Stimulated activated naive CD8-positive, alpha-beta T cell treated with anti-CD3 and anti-CD28 coated beads, Interleukin-15, Interleukin-2, amounts not matched to agents 100 U/mL and 50 U/mL, for 24 hours (primary cell): Measurements from ENCODE around the gene POM121L2.
"Not testable (repeated sequence)": the region's sequence is repeated elsewhere in the genome, so short reads cannot be mapped to it uniquely, and the experiment has no call there.

Source experiments
- ATAC-seq: fragments of 150-1000 bp; cut with Tn5 transposase; one replicate; pipeline ENCODE4 v1.10.0; 2021
- DNase-seq: peaks from one replicate; pipeline ENCODE4 v3.0.0; 2021

The POM121L2 gene

DNA sequence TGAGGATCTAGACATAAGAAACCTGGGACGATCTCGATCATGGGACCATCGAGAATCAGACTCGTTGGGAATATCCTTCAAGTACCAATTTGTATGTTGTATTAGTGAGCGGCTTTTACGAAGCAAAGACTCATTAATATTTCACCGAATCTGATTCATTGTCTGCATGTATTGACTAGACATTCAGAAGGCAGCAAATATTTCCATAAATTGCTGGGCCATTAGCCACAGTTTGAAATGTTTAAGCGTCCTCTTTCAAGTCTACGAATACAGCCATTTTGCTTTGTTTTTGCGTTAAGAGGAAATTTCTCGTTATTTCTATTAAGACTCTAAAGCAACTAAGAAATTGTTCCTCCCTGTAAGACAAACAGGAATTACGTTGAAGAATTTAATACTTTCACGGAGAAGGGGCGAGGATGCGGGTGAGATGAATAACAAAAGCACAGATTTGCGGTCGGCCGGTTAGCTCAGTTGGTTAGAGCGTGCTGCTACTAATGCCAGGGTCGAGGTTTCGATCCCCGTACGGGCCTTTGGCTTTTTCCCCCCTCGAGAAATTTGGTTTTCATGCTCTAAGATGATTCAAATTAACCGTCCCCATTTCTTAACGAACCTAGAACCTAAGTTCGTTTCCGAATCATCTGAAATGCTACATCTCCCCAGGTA is 18.5 kb downstream of the POM121L2 start:
- no peak for ATAC-seq
- no peak for DNase-seq

DNA sequence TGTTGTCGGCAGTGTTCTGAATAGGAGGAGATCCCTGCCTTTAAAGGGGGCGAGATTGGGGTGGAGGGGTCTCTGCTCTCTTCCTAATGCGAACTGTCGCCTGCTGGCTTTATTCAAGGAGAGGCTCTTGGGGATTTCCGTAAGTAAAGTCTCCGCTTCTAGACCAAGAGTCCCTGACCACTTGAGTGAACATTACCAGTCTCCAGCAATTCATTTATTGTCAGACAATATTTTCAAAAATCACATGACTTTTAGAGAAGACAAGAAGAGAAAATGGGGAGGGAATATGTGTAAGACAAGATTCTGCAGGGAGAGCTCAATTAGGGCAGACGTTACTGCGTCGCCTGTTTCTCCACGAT is 21.2 kb downstream of the POM121L2 start:
- no peak for DNase-seq
- ATAC-seq, result no peak

DNA sequence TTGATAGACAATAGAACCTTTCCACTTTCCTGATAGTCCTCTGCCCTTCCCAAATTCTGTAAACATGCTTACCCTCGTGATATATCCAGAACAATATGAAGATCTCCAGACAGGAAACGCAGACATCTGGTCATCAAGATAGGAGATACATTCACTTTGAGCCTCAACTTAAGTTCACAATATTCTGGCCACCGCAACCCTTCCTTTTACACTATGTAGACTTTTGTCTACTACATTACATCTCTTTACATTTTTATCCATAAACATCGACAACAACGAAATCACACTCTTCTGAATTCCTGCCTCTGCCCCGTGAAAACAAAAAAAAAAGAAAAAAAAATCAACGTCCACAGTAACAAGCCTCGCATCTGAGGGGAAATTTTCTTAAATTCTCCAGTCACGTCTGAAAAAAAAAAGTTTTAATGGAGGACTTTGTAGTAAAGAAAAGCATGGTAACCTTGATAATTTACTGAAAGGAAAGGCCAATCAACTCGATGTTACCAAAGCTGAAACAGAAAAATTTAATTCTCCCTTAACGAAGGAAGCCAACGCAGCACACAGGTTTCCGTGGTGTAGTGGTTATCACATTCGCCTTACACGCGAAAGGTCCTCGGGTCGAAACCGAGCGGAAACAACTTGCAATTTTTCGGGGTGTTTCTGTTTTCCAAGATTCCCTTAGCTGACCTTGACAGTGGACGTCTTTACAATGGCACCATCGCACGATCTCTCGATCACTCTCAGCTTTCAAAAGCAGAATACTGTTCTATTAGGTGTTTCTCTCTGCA is 21.8 kb downstream of the POM121L2 start:
- ATAC-seq (no peak), DNase-seq (no peak)

DNA sequence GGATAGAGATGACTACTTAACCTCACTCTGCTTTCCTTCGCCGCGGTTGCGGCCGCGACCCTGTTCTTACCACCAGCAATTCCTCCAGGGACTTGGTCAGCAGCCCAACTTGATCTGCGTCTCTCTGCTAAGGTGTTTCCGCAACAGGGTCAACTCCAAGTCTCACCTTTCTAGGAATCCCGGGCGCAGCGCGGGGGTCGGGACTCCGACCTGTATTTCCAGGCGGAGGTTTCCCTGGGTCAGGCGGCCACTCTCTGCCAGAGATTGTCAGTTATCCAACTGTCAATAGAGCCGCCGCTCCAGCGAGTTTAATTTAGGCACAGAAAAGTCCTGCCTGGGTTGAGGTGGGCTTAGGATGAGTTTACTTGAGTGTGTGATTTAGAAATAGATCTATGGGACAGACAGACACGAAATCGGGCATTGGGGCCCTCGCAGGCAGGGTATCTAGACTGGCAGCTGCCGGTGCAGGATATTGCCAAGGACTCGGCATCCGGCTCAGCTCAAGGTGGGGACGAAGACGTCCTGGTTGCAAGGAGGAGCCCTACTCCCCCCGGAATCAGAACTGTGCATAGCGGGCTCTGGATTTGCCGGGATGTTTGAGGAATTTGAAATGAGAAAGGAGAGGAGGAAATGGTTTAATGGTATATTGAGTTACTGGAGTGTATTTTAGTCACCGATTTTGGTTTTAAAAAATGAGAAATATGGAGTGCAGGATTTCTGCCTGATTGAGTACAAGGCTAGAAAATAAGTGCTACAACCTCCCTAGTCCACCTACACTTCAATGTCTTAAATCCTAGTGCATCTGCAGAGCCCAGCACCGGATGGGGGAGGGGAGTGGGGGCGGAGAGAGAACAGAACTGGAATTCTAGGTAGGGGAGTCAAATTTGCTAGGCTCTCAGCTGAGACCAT is 23.7 kb downstream of the POM121L2 start:
- ATAC-seq (no peak), DNase-seq (no peak)

DNA sequence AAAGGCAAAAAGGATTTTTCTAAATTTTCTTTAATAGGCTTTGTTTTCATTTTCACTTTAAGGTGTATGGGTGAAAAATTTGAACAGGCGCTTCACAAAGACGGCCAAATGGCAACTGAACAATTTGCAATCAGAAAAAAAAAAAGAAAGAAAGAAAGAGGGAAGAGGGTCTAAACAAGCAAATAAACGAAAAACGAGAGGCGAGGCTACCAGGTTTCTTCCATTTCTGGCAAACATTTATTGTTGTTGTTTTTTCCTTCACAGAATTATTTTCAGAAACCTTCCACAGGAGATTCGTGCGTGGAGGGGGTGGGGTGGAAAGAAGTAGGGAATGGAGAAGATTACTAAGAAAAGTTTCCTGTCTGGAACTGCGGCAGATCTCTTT is 24.3 kb downstream of the POM121L2 start:
- ATAC-seq (no peak), DNase-seq (no peak)

DNA sequence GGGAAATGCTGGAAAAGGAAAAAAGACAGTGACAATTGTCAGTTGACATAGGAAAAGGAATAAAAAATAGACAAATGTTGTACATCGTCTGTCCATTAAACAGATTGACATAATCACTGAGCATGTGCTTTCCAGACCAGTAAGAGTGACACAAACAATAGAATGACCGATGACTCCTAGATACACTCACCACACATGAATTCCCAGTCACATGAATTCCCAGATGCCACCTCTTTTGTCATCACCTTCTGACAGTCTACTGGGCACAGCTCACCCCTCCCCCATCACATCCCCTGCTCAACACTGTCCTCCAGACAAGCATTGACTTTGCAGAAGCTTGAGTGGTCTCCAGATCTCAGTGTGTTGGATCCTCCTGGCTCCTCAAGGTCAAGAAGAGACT is 25.9 kb downstream of the POM121L2 start:
- ATAC-seq (no peak), DNase-seq (no peak)

DNA sequence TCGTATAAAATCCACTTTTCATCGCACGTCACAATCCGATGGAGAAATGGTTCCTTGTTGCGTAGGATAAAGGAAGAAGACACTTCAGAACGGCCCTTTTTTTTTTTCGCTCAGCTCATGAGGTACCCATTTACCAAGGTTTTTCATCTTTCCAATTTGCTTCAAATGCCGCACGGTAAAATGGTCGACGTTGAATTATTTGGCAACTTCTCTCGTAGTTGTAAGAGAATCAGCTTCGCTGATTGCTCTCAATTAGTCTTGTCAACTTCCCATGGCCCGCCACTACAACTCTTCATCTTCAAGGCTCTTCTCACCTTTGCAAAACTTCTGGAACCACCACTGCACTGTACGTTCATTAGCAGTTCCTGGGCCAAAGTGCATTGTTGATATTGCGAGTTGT is 28.8 kb downstream of the POM121L2 start:
- no peak for ATAC-seq
- no peak for DNase-seq

DNA sequence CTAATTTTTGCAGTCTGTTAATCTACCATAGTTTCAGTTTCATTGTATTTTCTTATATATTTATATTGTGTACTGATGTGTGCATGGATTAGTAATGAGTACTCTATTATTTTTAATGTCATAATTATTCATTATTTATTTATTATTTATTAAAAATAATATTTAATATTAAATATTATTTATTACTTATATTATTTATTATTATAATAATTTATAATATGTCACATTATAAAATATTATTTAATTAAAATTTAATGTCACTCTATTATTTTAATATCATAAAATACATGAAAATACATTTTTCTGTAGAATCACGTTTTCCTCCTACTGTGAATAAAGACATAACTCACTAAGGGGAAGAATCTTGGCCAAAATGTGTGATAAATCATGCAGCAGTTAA is 30.5 kb downstream of the POM121L2 start:
- no peak for ATAC-seq
- no peak for DNase-seq

DNA sequence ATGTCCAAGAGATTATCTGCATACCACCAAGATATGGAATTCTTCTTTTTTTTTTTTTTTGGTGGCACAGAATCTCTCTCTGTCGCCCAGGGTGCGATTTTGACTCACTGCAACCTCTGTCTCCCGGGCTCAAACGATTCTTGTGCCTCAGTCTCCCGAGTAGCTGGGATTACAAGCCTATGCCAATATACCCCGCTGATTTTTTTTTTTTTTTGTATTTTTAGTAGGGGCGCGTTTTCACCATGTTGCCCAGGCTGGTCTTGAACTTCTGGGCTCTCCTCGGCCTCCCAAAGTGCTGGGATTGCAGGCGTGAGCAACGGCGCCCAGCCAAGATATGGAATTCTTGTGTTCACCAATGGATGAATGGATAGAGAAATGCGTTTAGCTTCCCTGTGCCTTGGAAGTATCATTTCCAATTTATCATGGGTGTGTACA is 31.0 kb downstream of the POM121L2 start:
- ATAC-seq (no peak), DNase-seq (no peak)

DNA sequence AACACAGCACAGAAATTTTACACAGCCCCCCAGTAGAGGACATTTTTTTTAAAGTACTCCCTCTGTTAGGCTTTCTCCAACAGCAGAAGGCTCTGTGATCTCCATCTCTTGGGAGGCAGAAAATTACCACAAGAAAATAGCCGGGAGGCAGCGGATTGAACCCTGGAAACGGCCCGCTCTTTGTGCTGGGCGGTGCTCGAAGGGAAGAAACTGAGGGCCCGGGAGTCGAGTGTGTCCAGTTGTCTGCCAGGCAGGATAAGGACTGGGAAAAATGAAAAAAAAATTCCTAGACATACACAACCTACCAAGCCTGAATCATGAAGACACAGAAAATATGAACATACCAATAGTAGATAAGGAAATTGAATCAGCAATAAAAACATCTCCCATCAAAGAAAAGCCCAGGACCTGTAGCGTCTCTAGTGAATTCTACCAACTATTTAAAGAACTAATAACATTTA is 31.5 kb downstream of the POM121L2 start:
- ATAC-seq (no peak), DNase-seq (no peak)

DNA sequence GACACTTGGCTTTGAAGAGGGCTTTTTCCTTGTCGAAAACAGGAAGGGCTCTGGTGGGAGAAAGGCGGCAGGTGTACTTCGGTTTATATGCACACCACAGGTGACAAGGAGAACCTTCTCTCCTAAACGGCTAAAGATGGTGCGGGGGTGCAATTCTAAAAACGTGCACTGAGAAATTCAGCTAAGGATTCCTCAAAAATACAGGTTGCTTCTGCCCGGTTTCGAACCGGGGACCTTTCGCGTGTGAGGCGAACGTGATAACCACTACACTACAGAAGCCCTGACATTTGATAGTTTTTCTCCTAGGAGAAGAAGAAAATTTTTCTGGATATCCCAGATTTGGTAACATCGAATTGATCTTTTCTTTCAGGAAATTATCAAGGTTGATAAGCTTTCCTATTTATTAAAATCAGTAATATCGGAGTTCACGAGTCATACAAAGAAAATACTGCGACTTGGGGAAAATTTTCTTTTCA is 32.0 kb downstream of the POM121L2 start:
- ATAC-seq (peak; percentile 78), DNase-seq (peak; percentile 44)

DNA sequence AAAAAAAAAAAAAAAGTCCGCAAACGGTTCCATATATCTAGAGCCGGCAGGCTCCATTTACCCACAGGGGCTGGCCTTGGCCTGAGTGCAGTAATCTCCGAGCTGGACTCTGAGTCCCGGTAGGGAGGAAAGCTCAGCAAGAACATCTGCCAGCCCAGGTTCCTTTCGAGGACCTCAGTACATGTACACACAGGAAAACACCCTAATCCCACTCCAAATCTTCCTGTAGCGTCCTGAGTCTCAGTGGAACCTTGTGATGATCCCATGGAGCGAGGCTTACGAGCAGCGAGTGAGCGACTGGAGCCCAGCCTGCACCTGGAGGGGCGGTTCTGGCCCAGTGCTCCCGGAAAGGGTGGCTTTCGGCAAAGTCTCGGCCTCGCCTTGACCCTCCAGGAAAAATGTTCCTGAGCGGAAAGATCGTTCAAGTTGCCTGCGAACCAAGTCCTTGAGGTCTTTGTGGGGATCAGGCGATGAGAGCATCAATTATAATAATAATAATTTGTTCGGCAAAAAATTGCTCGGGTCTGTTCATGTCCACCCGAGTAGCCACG is 32.5 kb downstream of the POM121L2 start:
- peak; percentile 19 for ATAC-seq
- no peak for DNase-seq

DNA sequence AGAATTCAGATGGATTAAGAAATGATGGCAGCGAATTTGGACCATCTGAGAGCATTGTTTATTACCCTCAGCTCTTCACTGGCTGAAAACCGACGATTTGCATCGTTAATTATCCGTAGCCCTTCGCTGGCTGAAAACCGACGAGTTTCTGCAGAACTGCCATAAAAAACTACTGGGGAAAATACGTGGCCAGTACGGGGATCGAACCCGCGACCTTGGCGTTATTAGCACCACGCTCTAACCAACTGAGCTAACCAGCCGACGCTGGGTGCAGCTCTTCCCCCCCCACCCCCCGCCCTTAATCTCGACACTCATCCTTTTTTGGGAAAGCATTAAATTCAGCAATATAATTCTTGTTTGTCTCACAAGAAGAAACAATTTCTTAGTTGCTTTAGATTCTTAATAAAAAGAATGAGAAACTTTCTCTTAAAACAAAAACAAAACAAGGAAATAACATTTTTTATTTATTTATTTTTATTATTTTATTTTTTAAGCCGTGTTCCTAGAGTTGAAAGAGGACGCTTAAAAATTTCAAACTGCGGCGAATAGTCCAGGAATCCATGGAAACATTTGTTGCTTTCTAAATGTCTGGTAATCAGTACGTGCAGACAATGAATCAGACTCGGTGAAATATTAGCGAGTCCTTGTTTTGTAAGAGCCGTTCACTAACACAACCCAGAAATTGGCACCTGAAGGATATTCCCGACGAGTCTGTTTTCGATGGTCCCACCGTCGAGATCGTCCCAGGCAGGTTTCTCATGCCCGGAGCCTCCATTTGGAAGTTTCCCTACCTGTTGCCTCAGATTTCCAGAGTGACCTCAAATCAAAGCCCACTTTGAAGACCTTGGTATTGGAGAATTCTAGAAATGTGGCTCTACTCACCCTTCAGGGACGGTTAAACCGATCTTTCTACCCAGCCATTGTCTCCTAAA is 36.8 kb downstream of the POM121L2 start:
- DNase-seq (peak; percentile 41), ATAC-seq (no peak)

DNA sequence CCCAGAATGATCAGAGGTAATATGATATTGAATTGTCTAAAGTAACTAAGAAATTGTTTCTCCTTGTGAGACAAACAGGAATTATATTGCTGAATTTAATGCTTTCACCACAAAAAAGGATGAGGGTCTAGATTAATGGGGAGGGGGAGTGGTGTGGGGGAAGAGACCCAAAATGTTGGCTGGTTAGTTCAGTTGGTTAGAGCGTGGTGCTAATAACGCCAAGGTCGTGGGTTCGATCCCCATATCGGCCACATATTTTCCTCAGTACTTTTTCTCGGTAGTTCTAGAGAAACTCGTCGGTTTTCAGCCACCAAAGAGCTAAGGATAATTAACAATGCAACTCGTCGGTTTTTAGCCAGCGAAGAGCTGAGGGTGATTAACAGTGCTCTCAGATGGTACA is 38.3 kb downstream of the POM121L2 start:
- DNase-seq, result no peak
- no peak for ATAC-seq

DNA sequence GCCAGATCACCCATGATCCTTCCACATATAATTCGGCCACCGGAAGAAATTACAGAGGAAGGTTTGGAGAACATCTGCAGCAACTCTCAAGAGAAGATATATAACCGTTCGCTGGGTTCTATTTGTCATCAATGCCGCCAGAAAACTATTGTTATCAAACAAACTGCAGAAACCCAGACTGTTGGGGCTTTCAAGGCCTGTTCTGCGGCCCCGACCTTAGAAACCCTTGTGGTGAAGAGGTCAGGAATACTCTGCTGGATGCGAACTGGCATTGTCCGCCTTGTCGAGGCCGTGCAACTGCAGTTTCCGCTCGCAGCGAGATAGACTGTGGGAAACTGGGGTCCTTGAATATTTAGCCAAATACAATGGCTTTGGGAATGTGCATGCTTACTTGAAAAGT is 43.3 kb downstream of the POM121L2 start:
- no peak for ATAC-seq
- DNase-seq, result no peak

DNA sequence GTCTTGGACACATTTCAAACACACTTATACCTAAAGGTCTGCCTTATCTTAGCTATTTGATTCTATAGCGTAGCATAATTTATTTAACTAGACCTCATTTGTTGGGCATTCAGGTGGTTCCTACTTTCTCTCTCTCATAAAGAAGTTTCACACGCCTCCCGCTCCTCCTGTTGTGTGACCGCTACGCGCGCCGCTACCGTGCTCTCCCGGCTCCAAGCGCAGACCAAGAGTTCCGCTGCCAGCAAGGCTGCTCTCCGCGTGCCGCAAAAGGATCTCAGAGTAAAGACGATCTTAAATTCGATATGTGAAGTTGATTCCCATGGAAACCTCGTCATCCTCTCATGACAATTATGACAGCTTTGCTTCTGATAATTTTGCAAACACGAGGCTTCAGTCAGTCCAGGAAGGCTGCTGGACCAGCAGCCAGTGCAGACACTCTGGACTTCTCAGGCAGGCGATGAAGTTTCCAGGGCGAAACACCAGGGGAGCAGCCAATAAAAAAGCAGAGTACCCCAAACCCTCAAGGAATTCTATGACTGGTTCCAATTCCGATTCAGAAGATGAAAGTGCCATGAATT is 44.1 kb downstream of the POM121L2 start:
- no peak for DNase-seq
- ATAC-seq, result no peak

DNA sequence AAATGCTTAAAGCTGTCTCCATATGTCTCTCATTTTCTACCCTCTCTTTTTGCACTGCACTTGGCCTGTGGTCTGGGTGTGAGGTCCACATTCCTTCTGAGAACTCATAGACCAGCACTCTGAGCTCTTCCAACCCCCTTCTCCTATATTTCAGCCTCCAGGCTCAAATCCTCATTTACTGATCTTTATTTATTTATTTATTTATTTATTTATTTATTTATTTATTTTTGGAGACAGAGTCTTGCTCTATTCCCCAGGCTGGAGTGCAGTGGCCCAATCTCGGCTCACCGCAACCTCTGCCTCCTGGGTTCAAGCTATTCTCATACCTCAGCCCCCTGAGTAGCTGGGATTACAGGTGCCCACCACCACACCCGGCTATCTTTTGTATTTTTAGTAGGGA is 45.1 kb downstream of the POM121L2 start:
- not testable (repeated sequence) for ATAC-seq, DNase-seq

DNA sequence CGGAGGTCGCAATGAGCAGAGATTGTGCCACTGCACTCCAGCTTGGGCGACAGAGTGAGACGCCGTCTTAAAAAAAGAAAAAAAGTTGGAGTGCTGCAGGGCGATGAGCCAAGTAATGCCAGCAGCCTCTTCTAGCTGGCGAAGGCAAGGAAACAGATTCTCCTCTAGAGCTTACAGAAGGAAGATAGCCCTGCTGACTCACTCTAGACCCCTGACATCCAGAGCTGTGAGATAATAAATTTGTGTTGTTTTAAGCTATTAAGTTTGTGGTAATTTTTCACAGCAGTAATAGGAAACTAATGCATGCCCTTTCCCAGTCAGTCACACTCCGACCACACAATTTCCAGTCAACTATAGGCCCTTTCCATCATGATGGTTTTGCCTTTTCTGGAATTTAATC is 48.2 kb downstream of the POM121L2 start:
- no peak for DNase-seq
- no peak for ATAC-seq

DNA sequence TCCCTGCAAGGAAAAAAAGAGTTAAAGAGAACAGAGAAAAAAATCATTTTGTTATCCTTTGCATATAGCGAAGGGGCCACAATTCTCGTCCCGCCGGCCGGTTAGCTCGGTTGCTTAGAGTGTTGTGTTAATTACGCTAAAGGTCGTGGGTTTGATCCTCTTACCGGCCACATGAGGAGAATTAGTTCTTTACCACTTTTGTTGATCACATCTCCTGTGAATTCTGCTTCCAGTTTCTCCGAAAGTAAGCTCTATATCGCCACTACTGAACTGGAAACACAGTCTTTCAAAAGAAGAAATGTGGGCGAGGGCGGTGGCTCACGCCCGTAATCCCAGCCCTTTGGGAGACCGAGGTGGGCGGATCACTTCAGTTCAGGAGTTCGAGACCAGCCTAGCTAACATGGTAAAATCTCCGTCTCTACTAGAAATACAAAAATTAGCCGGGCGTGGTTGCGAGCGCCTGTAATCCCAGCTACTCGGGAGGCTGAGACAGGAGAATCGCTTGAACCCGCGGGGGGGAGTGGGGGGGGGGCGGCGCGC is 51.2 kb downstream of the POM121L2 start:
- ATAC-seq (no peak), DNase-seq (no peak)

DNA sequence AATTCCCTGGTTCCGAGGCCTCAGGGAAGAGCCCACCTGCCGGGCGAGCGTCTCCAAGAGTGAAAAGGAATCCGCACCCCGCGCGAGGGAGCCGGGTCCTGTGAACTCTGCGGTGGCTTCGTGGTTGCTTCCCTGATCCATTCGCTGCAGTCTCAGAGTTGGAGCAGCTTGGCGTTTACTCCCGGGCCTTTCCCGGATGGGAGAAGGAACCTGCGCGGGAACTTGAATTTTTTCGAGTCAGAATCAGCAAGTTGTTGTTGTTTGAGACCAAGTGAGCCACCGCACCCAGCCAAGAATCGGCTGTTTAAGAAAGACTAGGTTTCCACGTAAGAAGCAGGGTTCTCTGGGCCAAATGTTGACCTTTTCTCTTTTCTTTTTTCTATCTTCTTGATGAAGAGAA is 51.7 kb downstream of the POM121L2 start:
- no peak for ATAC-seq
- DNase-seq, result no peak
